GM19452 (cell line): ENCODE results near the gene IFNG-AS1.
A peak's percentile ranks its signal among the peaks of the same experiment; 100 is the strongest.

Source experiments
- ATAC-seq: cut with Tn5 transposase; IDR thresholded peaks from one replicate; pipeline ENCODE4 v1.9.1; 2021; ENCODE audit not compliant: unreplicated experiment

The IFNG-AS1 gene

GRCh38 chr12:67993143-67993542 is 3.9 kb downstream of the IFNG-AS1 start:
- ATAC-seq, result no peak

- no peak for ATAC-seq
Measured at GRCh38 chr12:67994046-67994445, 4.8 kb downstream of the IFNG-AS1 start.

GRCh38 chr12:67996347-67996746 is 7.1 kb downstream of the IFNG-AS1 start:
- ATAC-seq, result no peak

GRCh38 chr12:67998379-67998778 is 9.1 kb downstream of the IFNG-AS1 start:
- no peak for ATAC-seq

GRCh38 chr12:67999244-67999643 is 10.0 kb downstream of the IFNG-AS1 start:
- ATAC-seq, result no peak

- ATAC-seq, result no peak
Measured at GRCh38 chr12:68001486-68002466, 12.5 kb downstream of the IFNG-AS1 start.

- ATAC-seq, result no peak
Measured at GRCh38 chr12:68003777-68004176, 14.5 kb downstream of the IFNG-AS1 start.

- no peak for ATAC-seq
Measured at GRCh38 chr12:68007033-68007432, 17.8 kb downstream of the IFNG-AS1 start.

GRCh38 chr12:68007466-68007865 is 18.2 kb downstream of the IFNG-AS1 start:
- ATAC-seq, result no peak

GRCh38 chr12:68011206-68011881 is 22.1 kb downstream of the IFNG-AS1 start:
- ATAC-seq, result no peak

- no peak for ATAC-seq
Measured at GRCh38 chr12:68011882-68012207, 22.6 kb downstream of the IFNG-AS1 start.

- ATAC-seq, result peak; percentile 77
Measured at GRCh38 chr12:68012712-68013111, 23.5 kb downstream of the IFNG-AS1 start.

- no peak for ATAC-seq
Measured at GRCh38 chr12:68013181-68013580, 23.9 kb downstream of the IFNG-AS1 start.

- no peak for ATAC-seq
Measured at GRCh38 chr12:68016136-68016535, 26.9 kb downstream of the IFNG-AS1 start.

GRCh38 chr12:68018315-68018714 is 29.1 kb downstream of the IFNG-AS1 start:
- ATAC-seq, result no peak

GRCh38 chr12:68020049-68020448 is 30.8 kb downstream of the IFNG-AS1 start:
- no peak for ATAC-seq

- ATAC-seq, result no peak
Measured at GRCh38 chr12:68020699-68021098, 31.5 kb downstream of the IFNG-AS1 start.

- ATAC-seq, result no peak
Measured at GRCh38 chr12:68028647-68029046, 39.4 kb downstream of the IFNG-AS1 start.

- no peak for ATAC-seq
Measured at GRCh38 chr12:68030248-68030647, 41.0 kb downstream of the IFNG-AS1 start.

- ATAC-seq, result no peak
Measured at GRCh38 chr12:68031174-68031573, 41.9 kb downstream of the IFNG-AS1 start.

GRCh38 chr12:68031881-68032739 is 42.9 kb downstream of the IFNG-AS1 start:
- ATAC-seq, result no peak
